IMR-90 (cell line): ENCODE results near the gene ADCY1.

Experiments used
- CTCF ChIP-seq: conservative IDR thresholded peaks from 2 replicates; pipeline ENCODE4 v1.5.1; 2012; ENCODE audit warnings: mild to moderate bottlenecking, low read depth, low read length, improper control_type of control experiment
- ELK1 ChIP-seq: fragments of 150-350 bp; IDR thresholded peaks from 2 replicates; pipeline ENCODE4 v1.6.1; 2016; ENCODE audit warnings: low read depth, mild to moderate bottlenecking, low read length, moderate library complexity, borderline replicate concordance
- POLR2A ChIP-seq: IDR thresholded peaks from 2 replicates; pipeline ENCODE4 v1.6.1; 2012; ENCODE audit warnings: mild to moderate bottlenecking, low read depth, low read length
- RCOR1 ChIP-seq: IDR thresholded peaks from 2 replicates; pipeline ENCODE4 v1.6.1; 2012; ENCODE audit warnings: mild to moderate bottlenecking, low read length, improper control_type of control experiment; ENCODE audit not compliant: insufficient replicate concordance
- RFX5 ChIP-seq: IDR thresholded peaks from 2 replicates; pipeline ENCODE4 v1.8.0; 2012; ENCODE audit warnings: low read depth, mild to moderate bottlenecking, low read length, moderate library complexity

- TF ChIP-seq RFX5 (no peak), CTCF (no peak), POLR2A (no peak), RCOR1 (no peak), ELK1 (no peak)
These were observed 138.9 kb downstream of the ADCY1 start for GRCh38 chr7:45712872-45713668.
